ENCODE measurements around the gene RBM34.
A peak's percentile ranks its signal among the peaks of the same experiment; 100 is the strongest.

Gene RBM34

GRCh38 chr1:235142991-235143390 lies 18.1 kb downstream of the RBM34 start:
- no peak overlapping the region for H3K27ac ChIP-seq
- TF ChIP-seq POLR2AphosphoS5 (IDR thresholded peaks at IDR 0.05; ENCODE audit: borderline replicate concordance, low read depth, low read length) (no peak), EZH2 (IDR thresholded peaks at IDR 0.05) (no peak), FOXP2 (optimal IDR thresholded peaks at IDR 0.05; ENCODE audit: control extremely low read depth, extremely low read length, insufficient read depth) (no peak)
- H3K36me3 ChIP-seq (ENCODE audit: insufficient read depth, low read length): peaks cover 80% of the 10 kb centered on the region
- no peak for DNase-seq (ENCODE audit: low read depth, low spot score)
- H3K9ac ChIP-seq (ENCODE audit: insufficient read length): no peak overlapping the region
- H3K9me3 ChIP-seq (ENCODE audit: low read depth, low read length): no peaks in the 10 kb centered on the region
- H3K4me3 ChIP-seq: no peak overlapping the region

GRCh38 chr1:235139315-235139714 lies 21.7 kb downstream of the RBM34 start:
- Histone ChIP-seq H3K4me3 (no peak overlapping the region), H3K9me3 (ENCODE audit: low read depth, low read length) (no peaks in the 10 kb centered on the region), H3K36me3 (ENCODE audit: insufficient read depth, low read length) (peaks cover 79% of the 10 kb centered on the region), H3K27ac (no peak overlapping the region), H3K9ac (ENCODE audit: insufficient read length) (no peak overlapping the region)
- no peak for DNase-seq (ENCODE audit: low read depth, low spot score)
- no peak for TF ChIP-seq POLR2AphosphoS5 (IDR thresholded peaks at IDR 0.05; ENCODE audit: borderline replicate concordance, low read depth, low read length)
- no peak for TF ChIP-seq EZH2 (IDR thresholded peaks at IDR 0.05)
- no peak for TF ChIP-seq FOXP2 (optimal IDR thresholded peaks at IDR 0.05; ENCODE audit: control extremely low read depth, extremely low read length, insufficient read depth)

- no peak overlapping the region for H3K9ac ChIP-seq (ENCODE audit: insufficient read length)
- H3K36me3 ChIP-seq (ENCODE audit: insufficient read depth, low read length): peaks cover 77% of the 10 kb centered on the region
- TF ChIP-seq EZH2 (IDR thresholded peaks at IDR 0.05) (no peak), POLR2AphosphoS5 (IDR thresholded peaks at IDR 0.05; ENCODE audit: borderline replicate concordance, low read depth, low read length) (no peak), FOXP2 (optimal IDR thresholded peaks at IDR 0.05; ENCODE audit: control extremely low read depth, extremely low read length, insufficient read depth) (no peak)
- no peaks in the 10 kb centered on the region for H3K9me3 ChIP-seq (ENCODE audit: low read depth, low read length)
- no peak overlapping the region for H3K4me3 ChIP-seq
- no peak overlapping the region for H3K27ac ChIP-seq
- DNase-seq (ENCODE audit: low read depth, low spot score): no peak
These were observed 22.2 kb downstream of the RBM34 start for GRCh38 chr1:235138821-235139220.

- TF ChIP-seq FOXP2 (optimal IDR thresholded peaks at IDR 0.05; ENCODE audit: control extremely low read depth, extremely low read length, insufficient read depth): no peak
- TF ChIP-seq POLR2AphosphoS5 (IDR thresholded peaks at IDR 0.05; ENCODE audit: borderline replicate concordance, low read depth, low read length): no peak
- no peak for TF ChIP-seq EZH2 (IDR thresholded peaks at IDR 0.05)
- Histone ChIP-seq H3K27ac (no peak overlapping the region), H3K9ac (ENCODE audit: insufficient read length) (no peak overlapping the region), H3K36me3 (ENCODE audit: insufficient read depth, low read length) (peaks cover 70% of the 10 kb centered on the region), H3K4me3 (no peak overlapping the region), H3K9me3 (ENCODE audit: low read depth, low read length) (no peaks in the 10 kb centered on the region)
- no peak for DNase-seq (ENCODE audit: low read depth, low spot score)
These were observed 24.9 kb downstream of the RBM34 start for GRCh38 chr1:235136111-235136510.

- Histone ChIP-seq H3K9me3 (ENCODE audit: low read depth, low read length) (no peaks in the 10 kb centered on the region), H3K36me3 (ENCODE audit: insufficient read depth, low read length) (peaks cover 63% of the 10 kb centered on the region), H3K27ac (no peak overlapping the region), H3K9ac (ENCODE audit: insufficient read length) (no peak overlapping the region), H3K4me3 (no peak overlapping the region)
- no peak for TF ChIP-seq POLR2AphosphoS5 (IDR thresholded peaks at IDR 0.05; ENCODE audit: borderline replicate concordance, low read depth, low read length)
- TF ChIP-seq EZH2 (IDR thresholded peaks at IDR 0.05): no peak
- no peak for TF ChIP-seq FOXP2 (optimal IDR thresholded peaks at IDR 0.05; ENCODE audit: control extremely low read depth, extremely low read length, insufficient read depth)
- DNase-seq (ENCODE audit: low read depth, low spot score): no peak
These were observed 26.9 kb downstream of the RBM34 start for GRCh38 chr1:235134171-235134570.

GRCh38 chr1:235133086-235133485 lies 28.0 kb downstream of the RBM34 start:
- Histone ChIP-seq H3K9ac (ENCODE audit: insufficient read length) (no peak overlapping the region), H3K9me3 (ENCODE audit: low read depth, low read length) (no peaks in the 10 kb centered on the region), H3K27ac (0 out of 2 replicates have a peak overlapping the region, but pooled peaks have one; percentile 42), H3K36me3 (ENCODE audit: insufficient read depth, low read length) (peaks cover 52% of the 10 kb centered on the region), H3K4me3 (no peak overlapping the region)
- no peak for DNase-seq (ENCODE audit: low read depth, low spot score)
- TF ChIP-seq EZH2 (IDR thresholded peaks at IDR 0.05) (no peak), FOXP2 (optimal IDR thresholded peaks at IDR 0.05; ENCODE audit: control extremely low read depth, extremely low read length, insufficient read depth) (no peak), POLR2AphosphoS5 (IDR thresholded peaks at IDR 0.05; ENCODE audit: borderline replicate concordance, low read depth, low read length) (no peak)

- Histone ChIP-seq H3K36me3 (ENCODE audit: insufficient read depth, low read length) (peaks cover 49% of the 10 kb centered on the region), H3K27ac (peak overlapping the region; percentile 46; the same call in 1 of the 2 replicates), H3K4me3 (no peak overlapping the region), H3K9me3 (ENCODE audit: low read depth, low read length) (no peaks in the 10 kb centered on the region), H3K9ac (ENCODE audit: insufficient read length) (no peak overlapping the region)
- DNase-seq (ENCODE audit: low read depth, low spot score): no peak
- TF ChIP-seq EZH2 (IDR thresholded peaks at IDR 0.05): no peak
- no peak for TF ChIP-seq POLR2AphosphoS5 (IDR thresholded peaks at IDR 0.05; ENCODE audit: borderline replicate concordance, low read depth, low read length)
- TF ChIP-seq FOXP2 (optimal IDR thresholded peaks at IDR 0.05; ENCODE audit: control extremely low read depth, extremely low read length, insufficient read depth): no peak
These were observed 29.1 kb downstream of the RBM34 start for GRCh38 chr1:235131961-235132360.

GRCh38 chr1:235130766-235131270 lies 30.2 kb downstream of the RBM34 start:
- H3K27ac ChIP-seq: no peak overlapping the region
- no peak overlapping the region for H3K9ac ChIP-seq (ENCODE audit: insufficient read length)
- H3K9me3 ChIP-seq (ENCODE audit: low read depth, low read length): no peaks in the 10 kb centered on the region
- no peak overlapping the region for H3K4me3 ChIP-seq
- TF ChIP-seq EZH2 (IDR thresholded peaks at IDR 0.05): no peak
- no peak for TF ChIP-seq POLR2AphosphoS5 (IDR thresholded peaks at IDR 0.05; ENCODE audit: borderline replicate concordance, low read depth, low read length)
- no peak for TF ChIP-seq FOXP2 (optimal IDR thresholded peaks at IDR 0.05; ENCODE audit: control extremely low read depth, extremely low read length, insufficient read depth)
- peaks cover 48% of the 10 kb centered on the region for H3K36me3 ChIP-seq (ENCODE audit: insufficient read depth, low read length)
- DNase-seq (ENCODE audit: low read depth, low spot score): no peak

All from SK-N-MC (cell line).